HL-60 (cell line): ENCODE data around the gene SLC35A1.

Experiments used
- GABPA ChIP-seq: IDR thresholded peaks from 2 replicates; pipeline ENCODE4 v1.6.1; 2012; ENCODE audit warnings: low read depth
- POLR2AphosphoS5 ChIP-seq: IDR thresholded peaks from 2 replicates; pipeline ENCODE4 v1.6.1; 2012; ENCODE audit warnings: low read depth
- TF ChIP-seq, protein P1 (sequence below): IDR thresholded peaks from one replicate; pipeline ENCODE4 v1.5.1; 2011; ENCODE audit warnings: low read length, control low read depth, inconsistent platforms; ENCODE audit not compliant: insufficient read depth
- TF ChIP-seq, protein P2 (sequence below): IDR thresholded peaks from 2 replicates; pipeline ENCODE4 v1.6.1; 2012; ENCODE audit warnings: low read depth; ENCODE audit not compliant: insufficient replicate concordance

DNA sequence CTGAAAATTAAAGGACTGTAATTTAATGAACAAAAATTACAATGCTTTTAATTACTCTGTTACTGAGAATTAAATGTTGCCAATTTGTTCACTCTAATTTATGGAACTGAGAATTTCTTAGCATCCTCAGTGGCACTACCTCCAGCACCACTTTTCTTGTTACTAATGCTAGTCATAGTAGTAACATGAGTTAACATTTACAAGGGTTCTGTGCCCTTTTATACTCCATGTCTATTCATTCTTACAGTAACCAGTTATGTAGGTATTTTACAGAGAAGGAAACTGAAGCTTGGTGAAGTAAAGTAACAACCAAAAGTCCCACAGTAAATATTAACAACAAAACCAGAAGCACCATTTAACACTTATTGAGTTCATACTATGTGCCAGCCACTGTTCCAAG is 82.7 kb downstream of the SLC35A1 start:
- TF ChIP-seq, protein P1, sequence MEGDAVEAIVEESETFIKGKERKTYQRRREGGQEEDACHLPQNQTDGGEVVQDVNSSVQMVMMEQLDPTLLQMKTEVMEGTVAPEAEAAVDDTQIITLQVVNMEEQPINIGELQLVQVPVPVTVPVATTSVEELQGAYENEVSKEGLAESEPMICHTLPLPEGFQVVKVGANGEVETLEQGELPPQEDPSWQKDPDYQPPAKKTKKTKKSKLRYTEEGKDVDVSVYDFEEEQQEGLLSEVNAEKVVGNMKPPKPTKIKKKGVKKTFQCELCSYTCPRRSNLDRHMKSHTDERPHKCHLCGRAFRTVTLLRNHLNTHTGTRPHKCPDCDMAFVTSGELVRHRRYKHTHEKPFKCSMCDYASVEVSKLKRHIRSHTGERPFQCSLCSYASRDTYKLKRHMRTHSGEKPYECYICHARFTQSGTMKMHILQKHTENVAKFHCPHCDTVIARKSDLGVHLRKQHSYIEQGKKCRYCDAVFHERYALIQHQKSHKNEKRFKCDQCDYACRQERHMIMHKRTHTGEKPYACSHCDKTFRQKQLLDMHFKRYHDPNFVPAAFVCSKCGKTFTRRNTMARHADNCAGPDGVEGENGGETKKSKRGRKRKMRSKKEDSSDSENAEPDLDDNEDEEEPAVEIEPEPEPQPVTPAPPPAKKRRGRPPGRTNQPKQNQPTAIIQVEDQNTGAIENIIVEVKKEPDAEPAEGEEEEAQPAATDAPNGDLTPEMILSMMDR, result no peak
- TF ChIP-seq GABPA (no peak), POLR2AphosphoS5 (no peak)
- TF ChIP-seq, protein P2, sequence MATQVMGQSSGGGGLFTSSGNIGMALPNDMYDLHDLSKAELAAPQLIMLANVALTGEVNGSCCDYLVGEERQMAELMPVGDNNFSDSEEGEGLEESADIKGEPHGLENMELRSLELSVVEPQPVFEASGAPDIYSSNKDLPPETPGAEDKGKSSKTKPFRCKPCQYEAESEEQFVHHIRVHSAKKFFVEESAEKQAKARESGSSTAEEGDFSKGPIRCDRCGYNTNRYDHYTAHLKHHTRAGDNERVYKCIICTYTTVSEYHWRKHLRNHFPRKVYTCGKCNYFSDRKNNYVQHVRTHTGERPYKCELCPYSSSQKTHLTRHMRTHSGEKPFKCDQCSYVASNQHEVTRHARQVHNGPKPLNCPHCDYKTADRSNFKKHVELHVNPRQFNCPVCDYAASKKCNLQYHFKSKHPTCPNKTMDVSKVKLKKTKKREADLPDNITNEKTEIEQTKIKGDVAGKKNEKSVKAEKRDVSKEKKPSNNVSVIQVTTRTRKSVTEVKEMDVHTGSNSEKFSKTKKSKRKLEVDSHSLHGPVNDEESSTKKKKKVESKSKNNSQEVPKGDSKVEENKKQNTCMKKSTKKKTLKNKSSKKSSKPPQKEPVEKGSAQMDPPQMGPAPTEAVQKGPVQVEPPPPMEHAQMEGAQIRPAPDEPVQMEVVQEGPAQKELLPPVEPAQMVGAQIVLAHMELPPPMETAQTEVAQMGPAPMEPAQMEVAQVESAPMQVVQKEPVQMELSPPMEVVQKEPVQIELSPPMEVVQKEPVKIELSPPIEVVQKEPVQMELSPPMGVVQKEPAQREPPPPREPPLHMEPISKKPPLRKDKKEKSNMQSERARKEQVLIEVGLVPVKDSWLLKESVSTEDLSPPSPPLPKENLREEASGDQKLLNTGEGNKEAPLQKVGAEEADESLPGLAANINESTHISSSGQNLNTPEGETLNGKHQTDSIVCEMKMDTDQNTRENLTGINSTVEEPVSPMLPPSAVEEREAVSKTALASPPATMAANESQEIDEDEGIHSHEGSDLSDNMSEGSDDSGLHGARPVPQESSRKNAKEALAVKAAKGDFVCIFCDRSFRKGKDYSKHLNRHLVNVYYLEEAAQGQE, result no peak
